Heart left ventricle (tissue), 13 donors: ENCODE results near the gene PRDM15.

Experiments
- CTCF ChIP-seq, 12 donors: fragments of 200-600 bp; sonication (generic) in 4 of 12; IDR thresholded peaks; one replicate each; pipeline versions ENCODE4 v1.5.0 to v1.8.0; 2018 to 2022; ENCODE audit warnings: antibody characterized with exemption in 12 of 12, mild to moderate bottlenecking in 5 of 12
- POLR2A ChIP-seq, 2 donors: fragments of 450-650 bp; IDR thresholded peaks; one replicate each; pipeline ENCODE4 v1.6.1; 2017; ENCODE audit warnings: antibody characterized with exemption in 2 of 2, mild to moderate bottlenecking in 2 of 2, moderate library complexity in 2 of 2
- donor health status: ischemic (EF 13 %, LVEDD 7.1; RV severe dilation, severe dysfunction).
- donor health status: DM: no; HTN: yes; CAD: no.
- donor health status: DM: no; HTN: no; CAD: no.
- donor health status: ischemic (EF 25% LVEDD 6.9; RV normal size, moderate dysfunction).
- donor health status: ischemic (EF 25% LVEDD 5.7; RV mildly dilated, moderate dysfunction).
- donor health status: ischemic (EF 35%, LVEDD 5.7; RV mildly dilated, moderate dysfunction).
- donor health status: nonischemic (EF 11% LVEDD 7.7; RV severe dilation, severe dysfunction).
- donor health status: DM: yes; HTN: yes; CAD: no.
- donor health status: PGD.
- donor health status: ischemic (EF 29% LVEDD 5.4; RV normal size, mild dysfunction).
- donor health status: nonischemic (EF 23%, LVEDD 6.1; RV moderate dilation, normal function).

- TF ChIP-seq CTCF (IDR thresholded peaks at IDR 0.05), result no peak
- no peak for TF ChIP-seq POLR2A (IDR thresholded peaks at IDR 0.05)
Observed at GRCh38 chr21:41923186-41923585, 44.0 kb upstream of the PRDM15 start.
